ENCODE measurements around the gene CYP3A5. TPM values are rescaled to one million over a fixed set of nuclear protein-coding genes. Genes with fewer than 3 reads are reported as not detected.

CYP3A5 gene
- total and polyA plus RNA-seq, 9 of the 15 experiments (the other 6 are each of a cell fraction or from before 2014, with no cell fraction given), result 0.73 to 2.8 (median 1.5) TPM

GRCh38 chr7:99665312-99666012, 14.3 kb downstream of the CYP3A5 start (continued):
- TF ChIP-seq GATAD2A (IDR thresholded peaks at IDR 0.05) (peak; percentile 95), ZNF212 (CRISPR knock-in tag; IDR thresholded peaks at IDR 0.05) (no peak), GTF3C2 (IDR thresholded peaks at IDR 0.05; ENCODE audit: borderline replicate concordance, extremely low read depth, insufficient read length) (no peak), SRSF9 (IDR thresholded peaks at IDR 0.05; ENCODE audit: borderline replicate concordance, low read depth, low read length) (no peak), NFIX (CRISPR knock-in tag; IDR thresholded peaks at IDR 0.05; ENCODE audit: low read depth) (no peak), ZNF165 (CRISPR knock-in tag; IDR thresholded peaks at IDR 0.05; ENCODE audit: borderline replicate concordance) (no peak), HNRNPH1 (optimal IDR thresholded peaks at IDR 0.05; ENCODE audit: low read depth, low read length) (no peak), POLR3A (IDR thresholded peaks at IDR 0.05; ENCODE audit: borderline replicate concordance, extremely low read depth, insufficient read depth, insufficient read length) (no peak), HES1 (IDR thresholded peaks at IDR 0.05; ENCODE audit: low read depth) (peak; percentile 72), ZNF175 (CRISPR knock-in tag; IDR thresholded peaks at IDR 0.05; ENCODE audit: low read depth) (peak; percentile 69), SMARCB1 (IDR thresholded peaks at IDR 0.05; ENCODE audit: insufficient read length, low read depth) (peak; percentile 91), PBX2 (CRISPR knock-in tag; IDR thresholded peaks at IDR 0.05; ENCODE audit: low read depth) (no peak), PBX2 (tag; conservative IDR thresholded peaks at IDR 0.05; ENCODE audit: low read depth) (peak; percentile 58), RBM39 (optimal IDR thresholded peaks at IDR 0.05; ENCODE audit: low read depth, low read length) (no peak), BCL6 (CRISPR knock-in tag; IDR thresholded peaks at IDR 0.05) (no peak), ARID4B (CRISPR knock-in tag; IDR thresholded peaks at IDR 0.05) (no peak)

Data from K562 (cell line).